HG03378 (cell line): Measurements from ENCODE around the gene WSCD1.

Experiments
- ATAC-seq: cut with Tn5 transposase; IDR thresholded peaks from one replicate; pipeline ENCODE4 v1.9.1; 2021; ENCODE audit warnings: mild to moderate bottlenecking, moderate library complexity; ENCODE audit not compliant: unreplicated experiment

WSCD1 gene

GRCh38 chr17:6057562-6057961 lies 12.6 kb upstream of the WSCD1 start:
- ATAC-seq = no peak

- ATAC-seq = no peak
These were observed 10.8 kb upstream of the WSCD1 start for GRCh38 chr17:6059406-6059805.

- no peak for ATAC-seq
These were observed 8.9 kb upstream of the WSCD1 start for GRCh38 chr17:6061290-6061689.

DNA sequence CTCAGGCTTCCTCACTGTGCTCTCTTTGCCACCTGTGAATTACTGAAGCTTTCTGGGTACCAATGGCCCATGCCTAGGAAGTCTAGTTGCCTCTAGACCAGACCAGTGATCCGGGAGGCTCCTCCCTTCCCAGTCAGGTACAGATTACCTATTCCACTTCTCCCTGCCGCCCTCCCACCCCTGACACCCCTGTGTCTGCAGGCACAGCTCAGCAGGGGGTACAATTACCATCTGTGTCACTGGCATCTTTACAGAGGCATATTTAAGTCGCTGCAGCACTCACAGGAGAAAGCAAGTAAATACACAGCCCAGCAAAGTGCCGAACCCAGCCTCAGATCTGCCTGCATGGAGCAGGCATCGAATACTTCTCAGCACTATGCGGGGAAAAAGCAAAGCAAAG lies 5.3 kb upstream of the WSCD1 start:
- no peak for ATAC-seq

DNA sequence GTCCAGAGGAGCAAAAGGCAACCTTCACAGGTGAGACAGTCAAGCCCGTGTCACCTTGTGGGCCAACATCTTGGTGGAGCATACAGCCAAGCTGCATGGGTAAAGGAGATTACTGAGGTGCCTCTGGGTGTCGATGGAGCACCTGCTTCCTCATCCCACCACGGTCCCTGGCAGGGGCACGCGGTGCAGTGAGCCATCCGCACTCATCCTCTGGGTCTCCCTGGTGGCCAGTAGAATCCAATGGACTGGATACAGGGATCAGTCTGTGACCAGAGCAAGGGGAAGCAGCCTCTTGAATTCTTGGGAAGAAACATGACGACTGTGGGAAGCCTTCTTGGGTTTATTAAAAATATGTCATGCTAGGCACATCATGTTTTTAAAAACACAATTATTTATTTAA lies 4.8 kb upstream of the WSCD1 start:
- no peak for ATAC-seq

DNA sequence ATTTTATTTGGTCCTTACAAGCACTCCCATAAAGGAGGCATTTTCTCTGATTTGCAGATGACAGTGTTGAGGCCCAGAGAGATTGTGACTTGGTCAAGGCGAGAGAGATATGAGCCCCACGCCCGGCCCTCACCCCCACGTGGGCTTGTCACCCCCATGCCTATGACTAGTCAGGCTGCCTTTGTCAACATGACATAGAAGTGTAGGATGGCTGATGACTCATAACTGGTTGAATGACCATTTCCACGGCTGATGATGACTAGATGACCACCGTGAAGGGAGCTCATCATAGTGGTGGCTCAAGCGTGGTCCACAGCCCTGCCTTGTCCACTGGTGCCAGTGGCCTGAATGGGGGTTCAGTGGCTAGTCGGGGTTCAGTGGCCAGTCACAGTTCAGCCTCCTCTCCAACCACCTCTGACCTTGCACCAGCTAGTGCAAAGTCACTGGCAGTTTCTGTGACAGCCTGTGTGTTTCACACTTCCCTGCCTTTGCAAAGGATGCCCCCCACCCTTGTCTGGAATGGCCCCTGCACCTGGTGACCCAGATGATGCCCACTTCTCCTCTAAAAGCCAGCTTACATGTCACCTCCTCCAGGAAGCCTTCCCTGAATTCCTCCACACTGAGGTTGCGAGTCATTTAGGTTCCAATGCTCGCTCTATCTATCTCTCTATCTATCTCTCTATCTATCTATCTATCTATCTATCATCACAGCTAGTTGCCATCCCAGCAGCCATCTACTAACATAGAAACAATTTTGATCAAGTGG lies 3.8 kb upstream of the WSCD1 start:
- no peak for ATAC-seq

DNA sequence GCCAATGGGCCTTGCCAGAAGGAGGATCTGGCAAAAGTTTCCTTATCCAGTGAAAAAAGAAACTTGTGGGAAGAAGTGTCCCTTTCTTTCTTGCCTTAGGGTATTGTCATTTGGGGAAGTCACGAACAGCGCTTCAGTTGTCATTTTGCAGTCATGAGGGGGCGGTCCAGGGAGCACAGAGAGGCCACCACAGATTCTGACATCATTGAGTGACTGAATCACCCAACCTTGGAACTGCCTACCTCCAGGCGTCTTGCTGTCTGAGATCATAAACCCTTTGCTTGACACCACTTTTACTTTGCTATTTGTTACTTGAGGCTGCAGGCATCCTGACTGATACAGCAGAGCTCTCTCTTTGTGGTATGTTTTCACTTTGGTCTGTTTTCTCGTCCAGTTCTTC lies 3.1 kb upstream of the WSCD1 start:
- ATAC-seq = no peak

DNA sequence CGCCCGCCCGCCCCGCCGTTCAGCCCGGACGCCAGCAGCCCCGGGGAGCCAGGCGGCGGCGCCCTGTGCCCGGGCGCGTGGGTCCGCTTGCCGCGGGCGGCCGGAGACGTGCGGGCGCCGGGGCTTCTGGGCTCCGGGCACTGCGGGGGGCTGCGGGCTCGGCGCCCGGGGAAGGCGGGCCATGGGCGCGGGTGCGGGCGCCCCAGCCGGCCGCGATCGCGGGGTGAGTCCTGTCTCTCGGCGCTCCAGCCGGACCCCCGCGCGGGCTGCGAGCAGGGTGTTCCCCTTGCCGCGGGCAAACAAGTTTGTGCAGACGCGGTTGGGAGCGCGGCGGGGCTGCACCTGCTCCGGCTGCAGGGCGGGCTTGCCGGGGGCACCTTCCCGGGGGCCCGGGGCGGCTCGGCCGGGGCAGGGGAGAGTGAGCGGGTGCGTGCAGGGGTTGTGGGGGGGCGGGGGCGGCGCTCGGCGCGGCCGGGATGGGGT lies 292 bp downstream of the WSCD1 start:
- ATAC-seq = no peak

DNA sequence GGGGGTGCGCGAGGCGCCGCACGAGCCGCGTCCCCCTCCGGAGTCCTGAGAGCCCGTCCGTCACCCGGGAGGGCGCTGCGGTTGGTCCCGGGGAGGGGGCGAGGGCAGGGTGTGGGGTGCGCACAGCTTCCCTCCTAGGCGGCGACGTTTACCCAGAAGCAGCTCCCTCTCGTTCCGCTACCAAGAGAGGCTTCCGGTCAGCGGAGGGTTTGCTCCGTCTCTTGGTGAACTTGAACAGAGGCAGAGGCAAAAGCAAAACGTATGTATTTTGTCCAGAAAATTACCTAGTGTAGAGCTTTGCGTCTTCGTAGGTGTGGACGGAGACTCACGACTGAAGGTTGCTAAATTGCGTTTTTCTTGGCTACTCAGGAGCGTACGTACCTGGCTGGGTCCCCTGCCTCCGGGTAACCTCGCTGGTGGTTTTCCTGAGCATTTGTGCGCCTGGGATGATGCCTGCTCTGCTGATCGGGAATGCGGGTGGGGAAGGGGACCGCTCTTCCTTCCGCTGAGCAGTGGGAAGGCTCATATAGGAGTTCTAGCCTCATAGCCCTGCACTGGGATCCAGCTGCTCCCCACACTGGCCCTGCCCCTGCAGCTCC lies 833 bp downstream of the WSCD1 start:
- no peak for ATAC-seq

GRCh38 chr17:6071528-6072065 lies 1.4 kb downstream of the WSCD1 start:
- ATAC-seq = no peak

GRCh38 chr17:6072157-6072556 lies 2.0 kb downstream of the WSCD1 start:
- ATAC-seq = no peak

- ATAC-seq = no peak
These were observed 2.4 kb downstream of the WSCD1 start for GRCh38 chr17:6072611-6073010.

DNA sequence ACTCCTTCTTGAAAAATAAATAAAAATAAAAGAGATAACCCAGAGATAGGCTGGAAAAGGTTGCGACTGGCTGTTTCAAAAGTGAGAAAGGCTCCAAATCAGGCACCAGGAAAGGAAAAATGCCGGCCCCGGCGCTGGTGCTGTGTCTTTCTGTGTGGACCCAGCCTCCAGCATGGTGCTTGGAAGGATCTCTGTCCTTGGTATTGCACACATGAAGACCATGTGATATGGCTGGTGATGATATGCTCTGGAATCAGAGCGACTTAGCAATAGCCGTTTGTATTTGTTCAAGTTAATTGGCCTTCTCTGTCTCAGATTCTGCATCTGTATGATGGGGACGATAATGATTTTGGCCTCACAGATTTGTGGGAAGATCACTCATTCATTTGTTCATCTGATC lies 3.4 kb downstream of the WSCD1 start:
- ATAC-seq = no peak

GRCh38 chr17:6075050-6075449 lies 4.9 kb downstream of the WSCD1 start:
- ATAC-seq = no peak

GRCh38 chr17:6075845-6076244 lies 5.7 kb downstream of the WSCD1 start:
- no peak for ATAC-seq

- ATAC-seq = no peak
These were observed 7.6 kb downstream of the WSCD1 start for GRCh38 chr17:6077752-6078151.

DNA sequence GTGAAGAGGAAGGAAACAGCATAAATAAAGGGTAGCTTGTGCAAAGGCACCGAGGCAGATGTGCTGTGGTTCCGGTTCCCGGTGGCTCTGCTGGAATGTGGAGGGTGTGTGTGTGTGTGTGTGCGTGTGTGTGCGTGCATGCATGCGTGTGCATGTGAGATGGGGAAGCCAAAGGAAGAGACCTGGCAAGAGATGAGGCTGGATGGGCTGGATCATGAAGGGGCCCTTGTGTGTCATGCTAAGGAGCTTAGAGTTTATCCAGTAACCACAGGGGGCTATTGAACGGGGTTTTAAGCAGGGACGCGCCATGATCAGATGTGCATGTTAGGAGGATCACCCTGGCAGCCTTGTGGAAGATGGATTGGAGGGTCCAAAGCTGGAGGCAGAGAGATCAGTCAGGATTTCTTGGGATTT lies 8.3 kb downstream of the WSCD1 start:
- no peak for ATAC-seq

DNA sequence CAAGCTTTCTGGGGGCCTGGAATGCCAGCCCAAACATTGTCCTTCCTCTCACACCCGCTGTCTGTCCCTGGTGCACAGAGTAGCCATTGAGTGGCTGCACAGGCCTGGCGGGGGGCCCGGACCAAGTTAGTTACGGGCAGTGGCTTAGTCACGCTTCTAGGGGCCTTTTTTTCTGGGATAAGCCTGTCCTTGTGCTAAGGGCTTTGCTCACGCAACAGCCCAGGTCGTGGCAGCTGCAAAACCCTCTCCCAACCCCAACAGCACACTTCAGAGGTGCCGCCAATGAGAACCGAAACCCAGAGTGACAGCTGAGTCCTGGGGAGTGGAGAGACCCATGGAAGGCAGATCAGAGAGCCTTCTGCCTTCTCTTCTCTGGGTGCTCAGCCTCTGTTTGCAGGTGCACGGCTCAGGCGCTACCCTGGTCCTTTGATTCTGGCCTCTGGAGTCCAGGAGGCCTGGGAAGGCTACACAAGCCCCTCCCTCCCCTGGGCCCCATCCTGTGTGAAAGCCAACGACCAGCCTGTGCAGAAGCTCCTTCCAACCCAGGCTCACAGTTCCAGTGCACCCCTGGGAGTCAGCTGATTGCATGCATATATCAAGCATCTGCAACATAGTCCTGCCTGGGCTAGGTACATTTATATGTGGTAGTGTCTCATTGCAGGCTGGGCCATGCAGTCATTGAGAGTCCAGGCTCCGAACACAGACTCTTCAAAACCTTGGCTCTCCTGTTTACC lies 9.1 kb downstream of the WSCD1 start:
- no peak for ATAC-seq

- ATAC-seq = no peak
These were observed 9.8 kb downstream of the WSCD1 start for GRCh38 chr17:6079960-6080359.

GRCh38 chr17:6080711-6081430 lies 10.7 kb downstream of the WSCD1 start:
- ATAC-seq = no peak

DNA sequence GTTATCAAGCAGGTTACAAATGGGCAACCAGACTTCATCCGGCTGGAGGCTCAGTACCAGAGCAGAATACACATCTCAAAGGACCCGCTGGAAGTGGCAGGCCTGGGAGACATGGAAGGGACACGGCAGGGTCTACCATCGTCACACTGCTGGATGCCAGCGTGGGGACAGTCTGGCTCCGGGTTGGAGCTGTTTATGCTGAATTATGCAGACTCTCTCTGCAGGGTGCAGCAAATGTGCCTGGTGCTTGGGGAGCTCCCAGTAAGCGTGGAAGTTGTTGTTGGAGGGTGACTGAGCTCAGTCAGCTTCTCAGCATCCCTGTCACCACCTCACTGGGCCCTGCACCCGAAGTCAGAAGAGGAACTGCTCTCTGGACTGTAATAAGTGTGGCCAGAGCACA lies 12.2 kb downstream of the WSCD1 start:
- no peak for ATAC-seq
